OCI-LY3 (cell line): ENCODE data around the gene GSDME.

Experiments
- H2AFZ ChIP-seq: fragments of 200-600, 300-600 bp; shearing (Covaris generic); 2 replicates; pipeline ENCODE4 v1.6.0; 2014; ENCODE audit warnings: antibody characterized with exemption, low read depth, low read length
- H3K27ac ChIP-seq: fragments of 200-600, 300-600 bp; sonication (generic); 2 replicates; pipeline ENCODE4 v1.5.1; 2014; ENCODE audit warnings: mild to moderate bottlenecking, low read length, moderate library complexity, mixed read lengths
- H3K27me3 ChIP-seq: fragments of 200-600, 300-600 bp; sonication (generic); 2 replicates; pipeline ENCODE4 v1.6.1; 2014; ENCODE audit warnings: low read depth, low read length, mixed read lengths
- H3K36me3 ChIP-seq: fragments of 200-600, 300-600 bp; sonication (generic); replicated peaks from 2 replicates; pipeline ENCODE3; 2014; ENCODE audit warnings: low read depth, low read length, mixed read lengths
- H3K4me1 ChIP-seq: fragments of 300-600, 200-600 bp; sonication (generic); 2 replicates; pipeline ENCODE4 v1.6.1; 2014; ENCODE audit warnings: low read length, mixed read lengths
- H3K4me2 ChIP-seq: fragments of 200-600, 300-600 bp; sonication (generic); 2 replicates; pipeline ENCODE4 v1.6.1; 2014; ENCODE audit warnings: low read length, mixed read lengths
- H3K4me3 ChIP-seq: fragments of 300-600, 200-600 bp; sonication (generic); 2 replicates; pipeline ENCODE4 v1.5.1; 2014; ENCODE audit warnings: antibody characterized with exemption, mild to moderate bottlenecking, low read length, moderate library complexity
- H3K79me2 ChIP-seq: fragments of 300-600, 200-600 bp; shearing (Covaris generic); 2 replicates; pipeline ENCODE4 v1.6.1; 2014; ENCODE audit warnings: mild to moderate bottlenecking, low read length, mixed read lengths
- H3K9ac ChIP-seq: fragments of 300-600, 200-600 bp; shearing (Covaris generic); 2 replicates; pipeline ENCODE4 v1.6.0; 2014; ENCODE audit warnings: mild to moderate bottlenecking, low read length, moderate library complexity
- H3K9me3 ChIP-seq: fragments of 200-600, 300-600 bp; shearing (Covaris generic); 2 replicates; pipeline ENCODE4 v1.6.1; 2014; ENCODE audit warnings: low read length, mixed read lengths; ENCODE audit not compliant: insufficient read depth
- H4K20me1 ChIP-seq: fragments of 200-600, 300-600 bp; sonication (generic); 2 replicates; pipeline ENCODE4 v1.6.1; 2016; ENCODE audit warnings: low read length, mixed read lengths; ENCODE audit not compliant: insufficient read depth
- EZH2phosphoT487 ChIP-seq: fragments of 200-600 bp; shearing (Covaris generic); IDR thresholded peaks from 2 replicates; pipeline ENCODE4 v1.6.1; 2018; ENCODE audit warnings: antibody characterized with exemption, mixed run types, low read depth
- TF ChIP-seq, protein P1 (sequence below): fragments of 200-600, 300-600 bp; sonication (generic); IDR thresholded peaks from 2 replicates; pipeline ENCODE4 v1.5.1; 2014; ENCODE audit warnings: antibody characterized with exemption, low read length, low read depth

GSDME gene

DNA sequence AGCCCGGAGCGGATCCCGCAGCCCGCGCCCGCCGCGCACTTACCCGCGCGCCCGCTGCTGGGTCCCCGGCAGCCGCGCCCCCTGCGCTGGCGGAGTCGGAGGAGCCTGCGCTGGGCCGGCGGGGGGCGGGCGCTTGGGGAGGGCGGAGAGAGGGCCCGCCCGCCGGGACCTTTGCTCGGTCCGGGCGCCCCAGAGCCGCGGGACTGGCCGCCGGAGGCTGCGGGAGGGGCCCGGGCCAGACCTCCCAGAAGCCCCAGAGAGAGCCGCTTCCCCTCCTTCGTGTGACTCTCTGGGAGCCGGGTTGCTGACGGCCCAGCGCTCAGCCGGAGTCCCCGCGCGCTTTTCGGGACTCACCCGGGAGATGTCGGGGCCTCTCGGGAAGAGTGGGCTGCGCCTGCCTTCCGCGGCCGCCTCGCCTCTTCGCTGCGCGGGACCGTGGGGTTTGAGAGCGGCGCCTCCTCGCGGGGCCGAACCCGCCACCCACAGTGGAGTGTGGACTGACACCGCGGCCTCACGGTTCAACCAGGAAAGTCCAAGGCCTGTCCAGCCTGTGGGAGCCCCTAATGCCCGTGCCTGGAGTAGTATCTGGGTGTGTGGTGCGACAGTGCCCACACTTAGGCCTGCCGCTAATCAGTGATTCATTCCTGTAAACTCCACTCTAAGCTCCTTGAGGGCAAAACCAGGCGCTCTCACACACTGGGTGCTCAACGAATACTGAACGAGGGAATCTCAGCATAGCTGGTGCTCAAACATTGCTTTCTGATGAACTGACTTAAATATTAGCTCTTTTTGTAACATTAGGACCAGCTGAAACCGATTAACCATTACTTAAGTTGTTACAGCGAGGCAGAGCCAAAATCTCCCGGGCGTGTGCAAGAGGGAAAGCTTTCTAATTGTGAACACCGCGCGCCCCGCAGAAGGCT lies at the start of gene GSDME:
TSS of gene GSDME (minus strand) at position 112 of the 923 bp plus-strand sequence. CDS start 7,690 bp downstream, outside the sequence.
- peak within 1 kb of the TSS; percentile 77 for H2AFZ ChIP-seq
- H3K4me3 ChIP-seq = peak within 1 kb of the TSS; percentile 76
- no peak within 1 kb of the TSS for H3K27ac ChIP-seq

DNA sequence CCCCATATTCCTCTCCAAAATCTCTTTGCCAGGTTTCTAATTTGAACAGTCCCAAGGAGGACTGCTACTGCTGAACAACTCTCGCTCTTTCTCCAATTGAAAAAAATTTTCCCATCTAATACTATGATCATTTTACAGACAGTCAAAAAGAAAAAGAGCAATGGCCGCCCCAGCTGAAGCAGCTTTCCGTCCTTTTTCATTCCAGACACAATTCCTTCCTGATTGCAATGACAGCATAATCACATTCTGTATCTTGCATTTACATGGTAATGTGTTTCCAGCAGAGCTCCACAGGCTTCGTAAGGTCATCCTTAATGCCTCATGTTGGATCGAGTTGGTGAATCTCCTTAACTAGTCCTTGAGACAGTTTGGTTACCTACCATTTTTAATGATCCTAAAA lies 45.0 kb upstream of the GSDME start:
- H2AFZ ChIP-seq = no peak overlapping the region
- TF ChIP-seq, protein P1, sequence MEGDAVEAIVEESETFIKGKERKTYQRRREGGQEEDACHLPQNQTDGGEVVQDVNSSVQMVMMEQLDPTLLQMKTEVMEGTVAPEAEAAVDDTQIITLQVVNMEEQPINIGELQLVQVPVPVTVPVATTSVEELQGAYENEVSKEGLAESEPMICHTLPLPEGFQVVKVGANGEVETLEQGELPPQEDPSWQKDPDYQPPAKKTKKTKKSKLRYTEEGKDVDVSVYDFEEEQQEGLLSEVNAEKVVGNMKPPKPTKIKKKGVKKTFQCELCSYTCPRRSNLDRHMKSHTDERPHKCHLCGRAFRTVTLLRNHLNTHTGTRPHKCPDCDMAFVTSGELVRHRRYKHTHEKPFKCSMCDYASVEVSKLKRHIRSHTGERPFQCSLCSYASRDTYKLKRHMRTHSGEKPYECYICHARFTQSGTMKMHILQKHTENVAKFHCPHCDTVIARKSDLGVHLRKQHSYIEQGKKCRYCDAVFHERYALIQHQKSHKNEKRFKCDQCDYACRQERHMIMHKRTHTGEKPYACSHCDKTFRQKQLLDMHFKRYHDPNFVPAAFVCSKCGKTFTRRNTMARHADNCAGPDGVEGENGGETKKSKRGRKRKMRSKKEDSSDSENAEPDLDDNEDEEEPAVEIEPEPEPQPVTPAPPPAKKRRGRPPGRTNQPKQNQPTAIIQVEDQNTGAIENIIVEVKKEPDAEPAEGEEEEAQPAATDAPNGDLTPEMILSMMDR = no peak
- no peak for TF ChIP-seq EZH2phosphoT487
- no peak overlapping the region for H3K4me3 ChIP-seq
- H3K27me3 ChIP-seq = no peaks in the 10 kb centered on the region
- H3K79me2 ChIP-seq = no peaks in the 10 kb centered on the region
- no peaks in the 10 kb centered on the region for H3K4me1 ChIP-seq
- no peaks in the 10 kb centered on the region for H4K20me1 ChIP-seq
- H3K27ac ChIP-seq = no peak overlapping the region
- no peak overlapping the region for H3K9ac ChIP-seq
- H3K36me3 ChIP-seq = no peaks in the 10 kb centered on the region
- H3K9me3 ChIP-seq = no peaks in the 10 kb centered on the region
- no peak overlapping the region for H3K4me2 ChIP-seq

More for the DNA sequence above, at the start of gene GSDME:
- Histone ChIP-seq H3K4me1 (peaks cover 17% of the 10 kb centered on the region), H4K20me1 (no peaks in the 10 kb centered on the region), H3K27me3 (no peaks in the 10 kb centered on the region; the same call in 1 of the 2 replicates), H3K9ac (peak within 1 kb of the TSS; percentile 55), H3K79me2 (no peaks in the 10 kb centered on the region), H3K36me3 (no peaks in the 10 kb centered on the region), H3K9me3 (no peaks in the 10 kb centered on the region), H3K4me2 (peak within 1 kb of the TSS; percentile 99)
- TF ChIP-seq EZH2phosphoT487 = no peak
- TF ChIP-seq, protein P1 = no peak

DNA sequence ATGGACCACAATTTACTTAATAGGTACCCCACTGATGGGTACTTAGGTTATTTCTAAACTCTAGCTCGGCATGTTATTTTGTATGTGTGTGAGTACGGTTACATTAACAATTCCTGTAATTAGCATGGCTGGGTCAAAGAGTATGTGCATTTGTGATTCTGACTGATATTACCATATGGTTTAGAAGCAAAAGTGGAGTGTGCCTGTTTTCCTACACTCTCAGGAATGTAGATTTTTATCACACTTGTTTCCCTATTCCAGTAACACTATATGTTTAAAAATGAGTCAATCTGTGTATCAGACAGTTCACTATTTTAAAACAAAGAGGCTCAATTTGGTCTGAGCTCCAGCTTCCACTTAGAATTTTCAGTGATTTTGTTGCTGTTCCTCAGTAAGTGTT lies 44.6 kb upstream of the GSDME start:
- H3K36me3 ChIP-seq = no peaks in the 10 kb centered on the region
- H3K9me3 ChIP-seq = no peaks in the 10 kb centered on the region
- H4K20me1 ChIP-seq = no peaks in the 10 kb centered on the region
- no peak overlapping the region for H3K4me3 ChIP-seq
- no peaks in the 10 kb centered on the region for H3K27me3 ChIP-seq
- H3K79me2 ChIP-seq = no peaks in the 10 kb centered on the region
- TF ChIP-seq EZH2phosphoT487 = no peak
- TF ChIP-seq, protein P1 = no peak
- no peak overlapping the region for H3K27ac ChIP-seq
- H2AFZ ChIP-seq = no peak overlapping the region
- no peak overlapping the region for H3K4me2 ChIP-seq
- H3K9ac ChIP-seq = no peak overlapping the region
- H3K4me1 ChIP-seq = no peaks in the 10 kb centered on the region

DNA sequence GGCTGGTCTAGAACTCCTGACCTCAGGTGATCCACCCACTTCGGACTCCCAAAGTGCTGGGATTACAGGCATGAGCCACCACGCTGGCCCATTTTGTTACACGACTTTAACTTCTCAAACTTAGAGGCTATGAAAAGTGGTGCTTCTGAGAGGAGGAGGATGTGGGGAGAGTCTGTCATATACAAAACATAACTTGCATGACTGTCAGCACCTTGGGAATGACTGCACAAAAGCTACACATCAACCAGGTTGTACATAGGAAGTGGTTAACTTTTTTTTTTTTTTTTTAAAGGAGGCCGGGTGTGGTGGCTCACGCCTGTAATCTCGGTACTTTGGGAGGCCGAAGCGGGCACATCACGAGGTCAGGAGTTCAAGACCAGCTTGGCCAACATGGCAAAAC lies 43.4 kb upstream of the GSDME start:
- no peak overlapping the region for H3K27ac ChIP-seq
- H3K4me1 ChIP-seq = no peaks in the 10 kb centered on the region
- no peaks in the 10 kb centered on the region for H3K79me2 ChIP-seq
- no peaks in the 10 kb centered on the region for H3K36me3 ChIP-seq
- H3K27me3 ChIP-seq = no peaks in the 10 kb centered on the region
- no peaks in the 10 kb centered on the region for H4K20me1 ChIP-seq
- no peak overlapping the region for H3K9ac ChIP-seq
- no peak for TF ChIP-seq EZH2phosphoT487
- TF ChIP-seq, protein P1 = no peak
- no peak overlapping the region for H3K4me2 ChIP-seq
- H3K4me3 ChIP-seq = no peak overlapping the region
- no peaks in the 10 kb centered on the region for H3K9me3 ChIP-seq
- H2AFZ ChIP-seq = no peak overlapping the region
